GM18526 (cell line): ENCODE results near the gene CCDC126.

Experiments used
- POLR2A ChIP-seq: IDR thresholded peaks from 3 replicates; pipeline ENCODE4 v1.6.1; 2011; ENCODE audit not compliant: insufficient read length; ENCODE audit errors: extremely low read depth

The CCDC126 gene

GRCh38 chr7:23679898-23680413 lies 82.8 kb downstream of the CCDC126 start, which contains the start of gene FAM221A:
Gene FAM221A, plus strand, starts transcription at chr7:23680199. Its CDS starts 20 bp downstream, at chr7:23680219.
- TF ChIP-seq POLR2A: no peak

GRCh38 chr7:23680414-23681405 lies 83.5 kb downstream of the CCDC126 start:
- TF ChIP-seq POLR2A: no peak

- no peak for TF ChIP-seq POLR2A
Measured at GRCh38 chr7:23685731-23686130, 88.5 kb downstream of the CCDC126 start.

GRCh38 chr7:23687011-23687410 lies 89.8 kb downstream of the CCDC126 start:
- TF ChIP-seq POLR2A: no peak

GRCh38 chr7:23689165-23689564 lies 92.0 kb downstream of the CCDC126 start:
- no peak for TF ChIP-seq POLR2A

GRCh38 chr7:23691320-23691719 lies 94.1 kb downstream of the CCDC126 start:
- TF ChIP-seq POLR2A: no peak

- TF ChIP-seq POLR2A: no peak
Measured at GRCh38 chr7:23693224-23693623, 96.0 kb downstream of the CCDC126 start.
